Measurements from ENCODE around the gene SMIM24. TPM values are rescaled to one million over a fixed set of nuclear protein-coding genes. Genes with fewer than 3 reads are reported as not detected.
"Not testable (repeated sequence)": the region's sequence is repeated elsewhere in the genome, so short reads cannot be mapped to it uniquely, and the experiment has no call there.

SMIM24 gene
- total and polyA plus RNA-seq, 10 of the 15 experiments (the other 5 are each of a cell fraction or from before 2014, with no cell fraction given) = 0.14 to 0.44 (median 0.23) TPM; not detected in 4

GRCh38 chr19:3508121-3508661 is 27.9 kb upstream of the SMIM24 start:
- H3K4me1 ChIP-seq (ENCODE audit: control insufficient read depth, insufficient read depth, low read length); H3K27me3 ChIP-seq (replicated peaks in 1 of 2; ENCODE audit: control insufficient read depth in 2 of 2, insufficient read depth in 2 of 2, low read length in 1 of 2); H2AFZ ChIP-seq (ENCODE audit: control insufficient read depth, low read depth, low read length); CTCF ChIA-PET; ATAC-seq; BruUV-seq (replicated peaks); intact Hi-C loops (cut with micrococcal nuclease; ENCODE audit: unreplicated experiment); H3K4me2 ChIP-seq (ENCODE audit: control insufficient read depth, insufficient read depth); POLR2A ChIA-PET; SMC1A ChIA-PET (ENCODE audit: uncharacterized antibody, unreplicated experiment); H4K20me1 ChIP-seq (ENCODE audit: control insufficient read depth, insufficient read depth); H3K36me3 ChIP-seq (ENCODE audit: control insufficient read depth in 2 of 2, insufficient read depth in 2 of 2, low read length in 1 of 2); H3K4me3 ChIP-seq; FAIRE-seq; H3K27ac ChIP-seq (ENCODE audit: control insufficient read depth, insufficient read depth); in situ Hi-C loops (cut with MboI); DNase-seq (ENCODE audit: low read depth, low spot score); H3K9me3 ChIP-seq (replicated peaks; ENCODE audit: control insufficient read depth, insufficient read depth, low read length); H3K9ac ChIP-seq (ENCODE audit: control insufficient read depth, insufficient read depth, low read length): not testable (repeated sequence)
- peaks cover 46% of the 10 kb centered on the region for H3K79me2 ChIP-seq (ENCODE audit: control insufficient read depth, insufficient read depth, low read length)
- 89% methylated on average over 14 of the region's 18 CpGs for WGBS (ENCODE audit: insufficient coverage, insufficient replicate concordance, low lambda C conversion rate, missing lambda C conversion rate)
- RAD21 ChIA-PET (ENCODE audit: unreplicated experiment) = interaction anchor here (0.7 kb wide), 1 partner anchor 1283 kb away, joined by 3 read pairs; no protein-coding TSS in a partner anchor

GRCh38 chr19:3507371-3508120 is 27.2 kb upstream of the SMIM24 start:
- Histone ChIP-seq H3K36me3 (ENCODE audit: control insufficient read depth in 2 of 2, insufficient read depth in 2 of 2, low read length in 1 of 2) (peaks cover 0 to 1% of the 10 kb centered on the region in 2 experiments; a peak in 3 of 4 replicates), H3K4me2 (ENCODE audit: control insufficient read depth, insufficient read depth) (peak overlapping the region; percentile 66), H3K9ac (ENCODE audit: control insufficient read depth, insufficient read depth, low read length) (peak overlapping the region; percentile 87), H4K20me1 (ENCODE audit: control insufficient read depth, insufficient read depth) (no peaks in the 10 kb centered on the region), H2AFZ (ENCODE audit: control insufficient read depth, low read depth, low read length) (no peak overlapping the region), H3K9me3 (replicated peaks; ENCODE audit: control insufficient read depth, insufficient read depth, low read length) (no peaks in the 10 kb centered on the region), H3K4me3 (peak overlapping the region; percentile 99), H3K79me2 (ENCODE audit: control insufficient read depth, insufficient read depth, low read length) (peaks cover 46% of the 10 kb centered on the region), H3K4me1 (ENCODE audit: control insufficient read depth, insufficient read depth, low read length) (peaks cover 7% of the 10 kb centered on the region), H3K27me3 (replicated peaks in 1 of 2; ENCODE audit: control insufficient read depth in 2 of 2, insufficient read depth in 2 of 2, low read length in 1 of 2) (no peaks in the 10 kb centered on the region), H3K27ac (ENCODE audit: control insufficient read depth, insufficient read depth) (0 out of 2 replicates have a peak overlapping the region, but pooled peaks have one; percentile 31)
- in situ Hi-C loops (cut with MboI) (no loop called here), intact Hi-C loops (cut with micrococcal nuclease; ENCODE audit: unreplicated experiment) (no loop called here)
- 63% methylated on average over 31 of the region's 31 CpGs for WGBS (ENCODE audit: insufficient coverage, insufficient replicate concordance, low lambda C conversion rate, missing lambda C conversion rate)
- POLR2A ChIA-PET = interaction anchor here (0.6 kb wide), 1 partner anchor 336 kb away, joined by 4 read pairs; no protein-coding TSS in a partner anchor
- ATAC-seq = no peak
- TSS peak; percentile 63 for BruUV-seq (replicated peaks)
- TF ChIP-seq PKNOX1 (IDR thresholded peaks at IDR 0.05) (no peak), ATF7 (IDR thresholded peaks at IDR 0.05; ENCODE audit: low read depth) (peak; percentile 40)
- DNase-seq (ENCODE audit: low read depth, low spot score) = no peak
- CTCF ChIA-PET = no interaction called here
- RAD21 ChIA-PET (ENCODE audit: unreplicated experiment) = interaction anchor here (0.7 kb wide), 1 partner anchor 1283 kb away, joined by 3 read pairs; no protein-coding TSS in a partner anchor
- FAIRE-seq = no peak
- SMC1A ChIA-PET (ENCODE audit: uncharacterized antibody, unreplicated experiment) = no interaction called here
